Endothelial cell of umbilical vein (primary cell): Measurements from ENCODE around the gene OR2W3.
A peak's percentile ranks its signal among the peaks of the same experiment; 100 is the strongest.
"Not testable (repeated sequence)": the region's sequence is repeated elsewhere in the genome, so short reads cannot be mapped to it uniquely, and the experiment has no call there.

Experiments
- CTCF ChIP-seq, 2 donors: IDR thresholded peaks; 1 replicate in 1 of 2; 2 replicates in 1 of 2; pipeline ENCODE4 v1.5.1; 2011; ENCODE audit warnings: low read length in 2 of 2, mild to moderate bottlenecking in 2 of 2, moderate library complexity in 2 of 2, control low read depth in 1 of 2, inconsistent platforms in 1 of 2, low read depth in 1 of 2; ENCODE audit not compliant: insufficient read depth in 1 of 2; ENCODE audit errors: extremely low read depth in 1 of 2
- EZH2 ChIP-seq: IDR thresholded peaks from 2 replicates; pipeline ENCODE4 v1.6.1; 2012; ENCODE audit warnings: borderline replicate concordance, low read depth, mild to moderate bottlenecking, moderate library complexity, low read length, inconsistent platforms; ENCODE audit not compliant: severe bottlenecking
- MYC ChIP-seq: IDR thresholded peaks from one replicate; pipeline ENCODE4 v1.6.1; 2011; ENCODE audit warnings: mild to moderate bottlenecking, low read depth, low read length
- POLR2A ChIP-seq: IDR thresholded peaks from 2 replicates; pipeline ENCODE4 v1.6.1; 2012; ENCODE audit warnings: low read depth, mild to moderate bottlenecking, control low read depth, low read length

GRCh38 chr1:247936965-247937734 is 41.8 kb downstream of the OR2W3 start:
- not testable (repeated sequence) for TF ChIP-seq POLR2A, EZH2, MYC
- peak; percentile 60 to 69 for TF ChIP-seq CTCF (IDR thresholded peaks at IDR 0.05; ENCODE audit: extremely low read depth in 1 of 2, insufficient read depth in 1 of 2, low read depth in 1 of 2, low read length in 2 of 2)
